Endothelial cell of hepatic sinusoid (primary cell): Measurements from ENCODE around the gene TRAPPC12.
"Not testable (repeated sequence)": the region's sequence is repeated elsewhere in the genome, so short reads cannot be mapped to it uniquely, and the experiment has no call there.

Experiments used
- in situ Hi-C: cut with HindIII; loops from 2 replicates; pipeline ENCODE4 v1.10.0; 2017; ENCODE audit warnings: low sequenced_read_pairs

Gene TRAPPC12

DNA sequence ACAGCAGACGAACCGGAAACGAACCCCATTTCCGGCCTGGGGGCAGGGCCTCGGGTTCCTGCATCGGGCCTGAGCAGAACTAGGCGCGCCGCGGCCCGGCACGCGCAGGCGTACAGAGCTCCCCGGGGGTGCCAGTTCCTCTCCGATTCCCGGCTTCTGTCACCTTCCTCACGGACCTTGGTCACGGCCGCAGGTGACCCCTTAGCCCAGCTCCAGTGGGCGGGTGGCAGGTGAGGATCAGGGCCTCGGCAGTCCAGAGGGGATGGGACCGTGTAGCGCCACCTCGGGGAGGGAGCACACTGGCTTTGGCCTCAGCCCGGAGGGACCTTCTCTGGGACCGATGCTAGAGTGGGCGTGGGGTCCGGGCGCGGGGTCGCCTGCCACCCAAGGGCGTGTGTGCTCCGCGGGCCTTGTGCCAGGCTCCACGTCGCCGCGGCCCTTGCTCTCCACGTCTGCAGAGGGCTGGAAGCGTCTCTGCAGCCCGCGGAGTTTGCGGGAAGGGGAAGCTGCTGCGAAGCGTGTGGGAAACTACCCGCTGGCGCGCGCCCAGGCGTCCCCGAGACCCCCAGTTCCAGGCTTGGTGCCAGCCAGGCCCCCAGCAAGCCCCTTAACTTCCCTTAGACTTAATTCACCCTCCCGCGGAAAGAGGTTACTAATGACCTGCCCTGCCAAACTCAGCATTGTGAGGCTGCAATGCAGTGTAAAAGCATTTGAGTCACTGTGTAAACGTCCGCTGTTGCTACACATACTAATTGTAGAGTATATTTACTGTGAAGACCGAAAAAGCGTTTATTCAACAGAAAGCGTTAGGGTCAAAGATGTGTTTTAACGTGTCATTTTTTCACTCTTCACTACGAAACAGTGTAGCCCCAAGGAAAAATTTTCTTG lies at the start of gene TRAPPC12:
Gene TRAPPC12, plus strand, starts transcription at position 48 of the 888 bp plus-strand sequence. CDS start 7,930 bp downstream, outside the sequence.
- in situ Hi-C loops: no loop called here

GRCh38 chr2:3332133-3332532 lies 47.4 kb upstream of the TRAPPC12 start:
- in situ Hi-C loops: no loop called here

- in situ Hi-C loops: no loop called here
These were observed 44.8 kb upstream of the TRAPPC12 start for GRCh38 chr2:3334392-3335345.

- in situ Hi-C loops: no loop called here
These were observed 42.6 kb upstream of the TRAPPC12 start for GRCh38 chr2:3336844-3337243.

DNA sequence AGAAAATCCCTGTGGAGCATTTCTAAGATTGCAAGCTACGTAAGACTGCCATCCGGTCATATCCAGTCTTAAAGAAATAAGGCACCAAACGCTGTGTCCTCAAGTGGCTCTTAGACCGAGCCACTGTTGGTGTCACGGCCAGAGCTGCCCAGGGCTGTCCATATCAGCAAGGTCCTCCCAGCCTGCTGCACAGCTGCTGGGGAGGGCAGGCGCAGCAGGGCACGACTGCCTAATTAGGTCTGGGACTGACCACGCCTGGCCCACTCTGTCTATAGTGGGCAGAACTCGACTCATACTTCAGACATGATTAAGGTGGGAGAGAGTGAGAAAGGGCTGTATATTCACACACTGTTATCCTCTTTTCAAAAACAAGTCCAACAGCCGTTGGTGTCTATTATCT lies 41.2 kb upstream of the TRAPPC12 start:
- in situ Hi-C loops: no loop called here

DNA sequence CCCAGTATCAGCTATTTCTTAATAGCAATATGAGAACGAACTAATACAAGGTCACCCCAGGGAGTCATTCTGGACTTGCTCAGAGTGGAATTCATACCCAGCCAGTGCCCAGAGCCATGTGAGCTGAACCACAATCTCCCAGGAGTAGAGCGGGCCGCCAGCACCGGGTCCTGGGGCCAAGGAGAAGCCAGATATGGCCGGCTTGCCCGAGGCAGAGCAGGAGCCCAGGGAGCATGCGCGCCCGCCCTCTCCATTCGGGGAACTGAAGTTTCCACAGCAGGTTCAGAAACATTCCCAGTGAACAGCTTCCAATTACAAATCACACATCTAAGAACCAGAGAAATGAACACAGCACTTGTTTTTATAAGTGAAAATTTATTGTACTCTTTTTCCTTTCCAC lies 39.4 kb upstream of the TRAPPC12 start:
- in situ Hi-C loops: no loop called here

GRCh38 chr2:3341336-3341735 lies 38.2 kb upstream of the TRAPPC12 start:
- in situ Hi-C loops: no loop called here

DNA sequence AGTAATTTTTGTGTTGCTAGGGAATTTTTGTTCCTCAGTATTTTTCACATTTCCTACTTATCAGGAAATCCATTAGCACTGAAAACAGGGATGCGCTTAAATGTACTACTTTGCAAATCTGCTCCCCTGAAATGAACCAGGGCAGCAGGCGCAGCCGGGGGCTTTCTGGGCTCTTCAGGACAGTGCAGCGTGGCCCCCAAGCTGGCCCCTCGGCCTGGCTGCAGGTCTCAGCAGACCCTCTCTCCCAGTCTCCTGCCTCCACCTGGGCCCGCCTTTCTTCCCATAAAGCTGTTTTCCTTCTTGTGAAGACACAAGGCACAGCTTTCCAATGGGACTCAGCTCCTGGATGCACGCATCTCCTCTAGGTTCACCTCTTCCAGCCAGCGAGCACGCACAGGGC lies 37.2 kb upstream of the TRAPPC12 start:
- in situ Hi-C loops: no loop called here

GRCh38 chr2:3343012-3343411 lies 36.5 kb upstream of the TRAPPC12 start:
- in situ Hi-C loops: no loop called here

DNA sequence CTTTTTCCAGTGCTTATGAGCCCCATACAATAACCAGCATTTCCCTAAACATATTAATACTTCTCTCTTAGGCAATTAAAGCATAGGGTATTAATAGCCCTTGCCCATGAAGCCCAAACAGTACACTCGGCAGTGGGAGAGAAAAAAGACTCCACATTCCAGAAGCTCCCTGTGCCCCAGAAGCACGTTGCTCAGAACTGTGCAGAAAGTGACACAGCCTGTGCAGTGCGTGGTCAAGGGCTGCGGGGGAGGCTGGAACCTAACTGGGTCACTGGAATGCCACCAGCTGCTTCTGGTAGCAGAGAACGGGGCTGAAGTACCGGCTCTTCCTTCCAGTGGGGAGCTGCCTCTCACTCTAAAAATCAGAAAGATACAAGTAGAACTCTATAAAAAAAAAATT lies 34.6 kb upstream of the TRAPPC12 start:
- in situ Hi-C loops: no loop called here

- in situ Hi-C loops: no loop called here
These were observed 33.9 kb upstream of the TRAPPC12 start for GRCh38 chr2:3345621-3346020.

GRCh38 chr2:3348767-3349166 lies 30.7 kb upstream of the TRAPPC12 start:
- in situ Hi-C loops: no loop called here

GRCh38 chr2:3349211-3349693 lies 30.2 kb upstream of the TRAPPC12 start:
- in situ Hi-C loops: no loop called here

- in situ Hi-C loops: no loop called here
These were observed 24.5 kb upstream of the TRAPPC12 start for GRCh38 chr2:3354986-3355385.

GRCh38 chr2:3355951-3356569 lies 23.4 kb upstream of the TRAPPC12 start:
- in situ Hi-C loops: no loop called here

DNA sequence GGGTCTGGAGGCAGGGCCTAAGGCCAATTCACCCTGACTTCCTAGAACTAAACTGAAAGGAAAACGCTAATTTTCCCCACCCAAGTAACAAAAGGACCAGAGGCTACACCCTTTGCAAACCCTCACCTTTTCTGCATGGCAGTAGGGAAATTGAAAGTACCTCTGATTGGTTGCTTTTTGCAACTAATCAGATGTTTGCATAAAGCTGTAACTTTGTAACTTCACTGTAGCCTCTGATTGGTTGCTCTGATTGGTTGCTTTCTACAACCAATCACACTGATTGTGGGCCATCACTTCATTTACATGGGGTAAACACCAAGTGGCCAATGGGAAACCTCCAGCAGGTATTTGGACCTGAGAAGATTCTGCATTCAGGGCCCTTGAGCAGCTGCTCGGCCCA lies 22.7 kb upstream of the TRAPPC12 start:
- in situ Hi-C loops: no loop called here

GRCh38 chr2:3357446-3357845 lies 22.0 kb upstream of the TRAPPC12 start:
- in situ Hi-C loops: not testable (repeated sequence)

- in situ Hi-C loops: no loop called here
These were observed 21.6 kb upstream of the TRAPPC12 start for GRCh38 chr2:3357926-3358325.

DNA sequence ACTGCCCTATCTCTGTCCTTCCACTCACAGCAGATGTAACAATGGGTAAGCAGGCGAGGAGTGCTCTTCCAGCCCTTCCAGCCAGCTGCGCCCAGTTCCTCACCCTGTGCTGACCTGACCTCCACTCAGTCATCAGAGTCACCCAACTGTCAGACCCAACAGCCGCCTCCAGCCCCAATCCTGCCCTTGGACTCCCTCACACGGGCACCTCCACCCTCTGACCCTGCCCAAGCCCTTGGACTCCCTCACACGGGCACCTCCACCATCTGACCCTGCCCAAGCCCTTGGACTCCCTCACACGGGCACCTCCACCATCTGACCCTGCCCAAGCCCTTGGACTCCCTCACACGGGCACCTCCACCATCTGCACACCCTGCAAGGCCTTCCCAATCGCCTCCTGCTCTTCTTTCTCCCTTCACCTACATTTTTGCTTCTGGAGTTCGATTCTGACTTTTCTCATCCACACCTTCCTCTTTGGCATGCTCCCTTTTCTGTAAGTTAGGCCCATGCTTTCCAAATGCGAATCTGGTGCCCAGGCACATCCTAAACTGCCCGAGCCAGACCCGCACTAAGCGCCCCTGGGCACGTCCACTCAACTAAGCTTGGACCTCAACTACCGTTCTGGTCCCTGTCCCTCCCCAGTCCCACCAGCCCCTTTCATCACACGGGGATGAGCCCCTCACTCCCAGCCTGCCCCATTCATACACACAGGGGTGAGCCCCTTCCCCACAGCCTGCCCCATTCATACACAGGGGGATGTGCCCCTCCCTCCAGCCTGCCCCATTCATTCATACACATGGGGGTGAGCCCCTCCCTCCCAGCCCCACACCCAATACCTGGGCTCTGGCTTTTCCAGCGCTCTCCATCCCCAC lies 17.7 kb upstream of the TRAPPC12 start:
- in situ Hi-C loops: no loop called here

DNA sequence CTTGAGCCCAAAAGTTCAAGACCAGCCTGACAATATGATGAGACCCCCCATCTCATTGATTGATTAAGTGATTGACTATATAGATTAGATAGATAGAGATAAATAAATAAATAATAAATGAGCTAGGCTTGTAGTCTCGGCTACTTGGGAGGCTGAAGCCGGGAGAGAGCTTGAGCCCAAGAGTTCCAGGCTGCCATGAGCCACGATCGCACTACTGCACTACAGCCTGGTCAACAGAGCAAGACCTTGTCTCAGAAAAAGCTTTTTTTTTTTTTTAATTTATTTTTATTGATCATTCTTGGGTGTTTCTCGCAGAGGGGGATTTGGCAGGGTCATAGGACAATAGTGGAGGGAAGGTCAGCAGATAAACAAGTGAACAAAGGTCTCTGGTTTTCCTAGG lies 14.3 kb upstream of the TRAPPC12 start:
- in situ Hi-C loops: no loop called here
